H1 (cell line): Measurements from ENCODE around the gene ACP3. TPM values are rescaled to one million over a fixed set of nuclear protein-coding genes. Genes with fewer than 3 reads are reported as not detected.

Experiments
- CTCF ChIA-PET: fragments of 300-600 bp; sonication (Branson Sonifier 250); formaldehyde crosslinking; loops from one replicate; lab custom pipeline; 2021; ENCODE audit not compliant: partially characterized antibody; lab: Charles Lee
- POLR2A ChIA-PET: fragments of 300-600 bp; sonication (Branson Sonifier 250); formaldehyde crosslinking; loops from one replicate; lab custom pipeline; 2021; ENCODE audit warnings: inconsistent platforms; ENCODE audit not compliant: partially characterized antibody; lab: Charles Lee
- DNase-seq, 2 experiments: peaks; one replicate each; pipeline versions ENCODE4 v3.0.0 to v3.0.0-alpha.2; 2010 to 2022; ENCODE audit warnings: low spot score in 2 of 2, low read depth in 1 of 2, mixed read lengths in 1 of 2
- FAIRE-seq: peaks from 2 replicates; lab custom pipeline; 2011; peaks lifted over from hg19 to GRCh38; lab: Jason Lieb, UNC
- H2AFZ ChIP-seq: 2 replicates; pipeline ENCODE4 v1.8.1; 2012; ENCODE audit warnings: low read length, inconsistent platforms
- H2AK5ac ChIP-seq: 2 replicates; pipeline ENCODE4 v1.6.1; 2013; ENCODE audit warnings: low read depth, low read length
- H2BK120ac ChIP-seq: replicated peaks from 2 replicates; pipeline ENCODE3; 2013; ENCODE audit warnings: low read depth, low read length, inconsistent platforms
- H2BK12ac ChIP-seq: 2 replicates; pipeline ENCODE4 v1.6.1; 2013; ENCODE audit warnings: low read depth, low read length
- H2BK15ac ChIP-seq: 2 replicates; pipeline ENCODE4 v1.6.1; 2013; ENCODE audit warnings: low read length
- H2BK20ac ChIP-seq: 2 replicates; pipeline ENCODE4 v1.6.1; 2013; ENCODE audit warnings: low read length
- H2BK5ac ChIP-seq: 2 replicates; pipeline ENCODE4 v1.6.1; 2013; ENCODE audit warnings: low read depth, low read length
- H3K14ac ChIP-seq: 2 replicates; pipeline ENCODE4 v1.6.1; 2013; ENCODE audit warnings: inconsistent platforms; ENCODE audit not compliant: insufficient read length
- H3K18ac ChIP-seq: 2 replicates; pipeline ENCODE4 v1.6.1; 2013; ENCODE audit warnings: low read length; ENCODE audit errors: extremely low read depth
- H3K23ac ChIP-seq: 2 replicates; pipeline ENCODE4 v1.6.1; 2013; ENCODE audit warnings: inconsistent platforms; ENCODE audit not compliant: insufficient read length
- H3K23me2 ChIP-seq: 2 replicates; pipeline ENCODE4 v1.6.1; 2013; ENCODE audit warnings: low read depth, low read length
- H3K27ac ChIP-seq: 2 replicates; pipeline ENCODE4 v1.6.1; 2011; ENCODE audit warnings: low read depth, low read length, inconsistent platforms
- H3K27me3 ChIP-seq, 4 experiments: replicated peaks in 1 of 4; 1 replicate in 1 of 4; 2 replicates in 3 of 4; pipeline versions ENCODE4 v1.6.1 to v1.8.1; 2011 to 2013; ENCODE audit warnings: low read length in 3 of 4, mild to moderate bottlenecking in 3 of 4, inconsistent platforms in 2 of 4, mixed read lengths in 2 of 4, moderate library complexity in 1 of 4; ENCODE audit not compliant: control insufficient read depth in 3 of 4, insufficient read depth in 3 of 4; ENCODE audit errors: extremely low read depth in 1 of 4
- H3K36me3 ChIP-seq, 4 experiments: 2 replicates each; pipeline versions ENCODE4 v1.6.1 to v1.8.1; 2011 to 2013; ENCODE audit warnings: mild to moderate bottlenecking in 4 of 4, low read length in 3 of 4, moderate library complexity in 2 of 4, control low read depth in 1 of 4, inconsistent platforms in 1 of 4; ENCODE audit not compliant: insufficient read depth in 4 of 4, control insufficient read depth in 2 of 4
- H3K4ac ChIP-seq: replicated peaks from 2 replicates; pipeline ENCODE3; 2013; ENCODE audit warnings: low read length, low read depth, mixed read lengths, inconsistent platforms; ENCODE audit not compliant: insufficient read length
- H3K4me1 ChIP-seq, 4 experiments: replicated peaks in 1 of 4; 1 replicate in 1 of 4; 2 replicates in 3 of 4; pipeline versions ENCODE4 v1.6.1 to v1.8.1; 2011 to 2013; ENCODE audit warnings: low read length in 3 of 4, inconsistent platforms in 2 of 4, mixed read lengths in 1 of 4; ENCODE audit not compliant: insufficient read depth in 4 of 4, control insufficient read depth in 3 of 4
- H3K4me2 ChIP-seq, 2 experiments: 2 replicates each; pipeline versions ENCODE4 v1.6.1 to v1.8.1; 2011 to 2013; ENCODE audit warnings: low read depth in 2 of 2, low read length in 2 of 2, control low read depth in 1 of 2, inconsistent platforms in 1 of 2, mild to moderate bottlenecking in 1 of 2; ENCODE audit not compliant: insufficient read depth in 1 of 2
- H3K4me3 ChIP-seq, 4 experiments: fragments of 200-600, 300-600 bp in 1 of 4; sonication (generic), shearing (Covaris generic), sonication (Bioruptor Twin) in 1 of 4; 2 replicates each; pipeline versions ENCODE4 v1.5.1 to v1.8.1; 2011 to 2016; ENCODE audit warnings: low read length in 4 of 4, low read depth in 3 of 4, control low read depth in 2 of 4, inconsistent platforms in 2 of 4, mild to moderate bottlenecking in 2 of 4, mixed read lengths in 1 of 4, moderate library complexity in 1 of 4; ENCODE audit not compliant: insufficient read depth in 2 of 4; ENCODE audit errors: extremely low read depth in 1 of 4
- H3K56ac ChIP-seq: replicated peaks from 2 replicates; pipeline ENCODE3; 2013; ENCODE audit warnings: low read depth, mild to moderate bottlenecking, mixed read lengths, low read length, inconsistent platforms; ENCODE audit not compliant: insufficient read length
- H3K79me1 ChIP-seq: 2 replicates; pipeline ENCODE4 v1.6.1; 2013; ENCODE audit warnings: low read depth, low read length, control low read depth
- H3K79me2 ChIP-seq, 2 experiments: 2 replicates each; pipeline versions ENCODE4 v1.6.1 to v1.8.1; 2012 to 2013; ENCODE audit warnings: low read length in 2 of 2, mild to moderate bottlenecking in 2 of 2, inconsistent platforms in 1 of 2; ENCODE audit not compliant: insufficient read depth in 2 of 2, control insufficient read depth in 1 of 2
- H3K9ac ChIP-seq, 4 experiments: replicated peaks in 1 of 4; 1 replicate in 1 of 4; 2 replicates in 3 of 4; pipeline versions ENCODE4 v1.6.1 to v1.8.1; 2011 to 2013; ENCODE audit warnings: low read depth in 3 of 4, low read length in 3 of 4, control low read depth in 2 of 4, mild to moderate bottlenecking in 2 of 4, moderate library complexity in 2 of 4, inconsistent platforms in 1 of 4; ENCODE audit errors: extremely low read depth in 1 of 4
- H3K9me3 ChIP-seq, 2 experiments: 2 replicates each; pipeline versions ENCODE4 v1.6.1 to v1.8.1; 2012 to 2013; ENCODE audit warnings: mild to moderate bottlenecking in 2 of 2, moderate library complexity in 2 of 2, control low read depth in 1 of 2, inconsistent platforms in 1 of 2, low read depth in 1 of 2, low read length in 1 of 2, mixed read lengths in 1 of 2; ENCODE audit not compliant: insufficient read depth in 2 of 2
- H4K20me1 ChIP-seq, 2 experiments: replicated peaks in 1 of 2; 2 replicates each; pipeline versions ENCODE3 to v1.8.1; 2011 to 2013; ENCODE audit warnings: inconsistent platforms in 2 of 2, low read length in 2 of 2, mild to moderate bottlenecking in 1 of 2; ENCODE audit not compliant: insufficient read depth in 2 of 2, control insufficient read depth in 1 of 2
- H4K5ac ChIP-seq: 2 replicates; pipeline ENCODE4 v1.6.1; 2013; ENCODE audit warnings: low read length, low read depth, mixed read lengths, inconsistent platforms; ENCODE audit not compliant: insufficient read length
- H4K8ac ChIP-seq: 2 replicates; pipeline ENCODE4 v1.8.0; 2013; ENCODE audit warnings: mild to moderate bottlenecking, moderate library complexity, low read length, inconsistent platforms; ENCODE audit not compliant: insufficient read depth; ENCODE audit errors: extremely low read depth
- H4K91ac ChIP-seq: replicated peaks from 2 replicates; pipeline ENCODE3; 2013; ENCODE audit warnings: low read length, mixed read lengths, inconsistent platforms; ENCODE audit not compliant: insufficient read length
- ATF3 ChIP-seq: IDR thresholded peaks from 2 replicates; pipeline ENCODE4 v1.6.1; 2011; ENCODE audit warnings: low read depth, mild to moderate bottlenecking, low read length; ENCODE audit not compliant: insufficient read depth
- BCL11A ChIP-seq, 2 experiments: IDR thresholded peaks; one replicate each; pipeline ENCODE4 v1.6.1; 2011; ENCODE audit warnings: low read depth in 2 of 2, low read length in 2 of 2, mild to moderate bottlenecking in 2 of 2
- CREB1 ChIP-seq: IDR thresholded peaks from 2 replicates; pipeline ENCODE4 v1.6.1; 2012; ENCODE audit warnings: inconsistent platforms
- CTCF ChIP-seq, 3 experiments: IDR thresholded peaks; 1 replicate in 2 of 3; 2 replicates in 1 of 3; pipeline versions ENCODE4 v1.5.1 to v1.6.1; 2011; ENCODE audit warnings: low read length in 3 of 3, mild to moderate bottlenecking in 3 of 3, inconsistent platforms in 2 of 3, low read depth in 1 of 3, moderate library complexity in 1 of 3; ENCODE audit not compliant: insufficient read depth in 1 of 3; ENCODE audit errors: control extremely low read depth in 1 of 3
- EGR1 ChIP-seq: IDR thresholded peaks from 2 replicates; pipeline ENCODE4 v1.6.1; 2011; ENCODE audit warnings: low read depth, low read length, borderline replicate concordance
- EZH2 ChIP-seq: fragments of 200-600 bp; sonication (generic); IDR thresholded peaks from 2 replicates; pipeline ENCODE4 v1.7.1; 2012; ENCODE audit warnings: low read depth, mild to moderate bottlenecking, moderate library complexity, low read length, inconsistent platforms; ENCODE audit not compliant: severe bottlenecking
- FOSL1 ChIP-seq: IDR thresholded peaks from 2 replicates; pipeline ENCODE4 v1.6.1; 2011; ENCODE audit warnings: mild to moderate bottlenecking, low read depth, low read length, moderate library complexity; ENCODE audit not compliant: insufficient read depth
- RAD21 ChIP-seq, 2 experiments: IDR thresholded peaks in 1 of 2; conservative IDR thresholded peaks in 1 of 2; 2 replicates each; pipeline ENCODE4 v1.6.1; 2011; ENCODE audit warnings: low read depth in 2 of 2, low read length in 2 of 2, improper control_type of control experiment in 1 of 2, inconsistent platforms in 1 of 2, mild to moderate bottlenecking in 1 of 2, moderate library complexity in 1 of 2
- ZNF274 ChIP-seq: IDR thresholded peaks from 2 replicates; pipeline ENCODE4 v1.7.0; 2012; ENCODE audit warnings: low read length, borderline replicate concordance; ENCODE audit errors: extremely low read depth
- WGBS, 2 experiments: shearing (Covaris generic) in 1 of 2; methylation state at CpG; one replicate each; pipeline versions ENCODE4 v1.1.6 to v1.1.7; 2013 to 2015; ENCODE audit warnings: low lambda C conversion rate in 2 of 2, mixed read lengths in 2 of 2, inconsistent platforms in 1 of 2, low coverage in 1 of 2, missing lambda C conversion rate in 1 of 2; ENCODE audit not compliant: insufficient replicate concordance in 2 of 2, insufficient coverage in 1 of 2, insufficient read length in 1 of 2; ENCODE audit errors: extremely low coverage in 1 of 2, missing lambda C conversion rate in 1 of 2; 5-methylcytosine and 5-hydroxymethylcytosine counted together
- polyA plus RNA-seq, 7 experiments: library from polyadenylated mRNA; depleted of rRNA in 3 of 7; stranded (reverse) in 5 of 7; unstranded in 2 of 7; fragments of >200 nt in 5 of 7; fragments of 200-250 nt in 2 of 7; gene quantifications; 1 replicate in 5 of 7; 2 replicates in 1 of 7; 4 replicates in 1 of 7; pipeline versions ENCODE4 v1.2.1 to v1.2.3, GENCODE V29; 2011 to 2013; ENCODE audit warnings: missing spikeins in 2 of 7, mixed read lengths in 2 of 7
- total RNA-seq: library from RNA; stranded (reverse); fragmentation: NEBNext Ultra II Directional; extraction: Animal tissue kit (Norgen Biotek cat#: 25700); gene quantifications from 2 replicates; pipeline ENCODE4 v1.2.1, GENCODE V29; 2021

The ACP3 gene
- total and polyA plus RNA-seq, 2 of the 8 experiments (the other 6 are each of a cell fraction or from before 2014, with no cell fraction given), result 1.2 to 1.4 TPM

DNA sequence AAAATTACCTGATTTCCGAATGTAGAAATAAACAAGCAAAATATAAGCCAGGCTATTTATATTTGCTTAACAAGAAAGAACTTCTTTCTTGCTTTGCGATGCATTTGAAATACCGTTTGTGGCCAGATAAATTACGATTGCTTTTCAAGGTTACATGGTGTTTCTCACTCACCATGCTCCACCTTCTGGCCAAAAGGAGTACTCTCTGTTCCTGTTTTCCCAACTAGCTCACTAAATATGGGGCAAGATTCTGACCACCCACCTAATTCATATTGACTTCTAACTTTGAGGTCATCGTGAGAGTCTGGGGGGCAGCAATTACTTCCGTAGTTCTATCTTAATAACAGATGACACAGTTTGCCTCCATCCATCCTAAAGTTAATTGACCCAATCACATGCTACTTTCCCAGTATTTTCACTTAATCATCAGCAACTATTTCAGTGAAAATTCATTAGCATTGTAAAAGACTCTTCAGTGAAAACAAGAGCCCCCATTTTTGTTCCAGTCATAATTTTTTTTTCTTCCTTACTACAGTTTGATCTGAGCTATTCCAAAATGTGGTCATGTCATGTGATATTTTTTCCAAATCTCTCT lies 25.9 kb downstream of the ACP3 start:
- FAIRE-seq, result peak; percentile 99
- Histone ChIP-seq H3K36me3 (no peaks in the 10 kb centered on the region), H3K14ac (no peak overlapping the region), H2BK5ac (no peak overlapping the region), H2BK12ac (no peak overlapping the region), H3K79me1 (no peaks in the 10 kb centered on the region), H4K8ac (no peak overlapping the region), H3K9me3 (no peaks in the 10 kb centered on the region), H4K91ac (no peak overlapping the region), H3K18ac (no peak overlapping the region), H4K5ac (no peak overlapping the region), H3K4me2 (no peak overlapping the region), H3K4me1 (peaks cover 0 to 2% (median 0%) of the 10 kb centered on the region in 4 experiments; a peak in 1 of 7 replicates), H3K23ac (no peak overlapping the region), H2BK15ac (no peak overlapping the region), H2AK5ac (no peak overlapping the region), H3K4ac (no peak overlapping the region), H3K23me2 (no peaks in the 10 kb centered on the region), H3K9ac (no peak overlapping the region), H2BK20ac (no peak overlapping the region), H3K27ac (no peak overlapping the region), H3K4me3 (no peak overlapping the region), H3K79me2 (no peaks in the 10 kb centered on the region), H4K20me1 (no peaks in the 10 kb centered on the region), H3K56ac (no peak overlapping the region), H2BK120ac (no peak overlapping the region), H2AFZ (0 out of 2 replicates have a peak overlapping the region, but pooled peaks have one; percentile 45), H3K27me3 (no peaks in the 10 kb centered on the region)
- ChIA-PET CTCF (interaction anchor here (0.7 to 20.7 kb wide), 39 partner anchors 10 to 306 kb away, joined by 3 to 486 read pairs (median 5); no protein-coding TSS in a partner anchor), POLR2A (interaction anchor here (0.7 to 1.5 kb wide), 3 partner anchors 22 to 74 kb away, joined by 3 to 6 read pairs (median 4); no protein-coding TSS in a partner anchor)
- peak in 1 of 2 experiments; percentile 53 for DNase-seq
- WGBS, 2 experiments, result 23% methylated on average over 6 of the region's 6 CpGs; no CpG with 5 or more reads in 1 of the 2 experiments
- TF ChIP-seq CTCF (IDR thresholded peaks at IDR 0.05; ENCODE audit: control extremely low read depth in 1 of 3, insufficient read depth in 1 of 3, low read depth in 1 of 3, low read length in 3 of 3) (peak in 2 of 3 experiments; percentile 82 to 86; a peak in 3 of 4 replicates), ZNF274 (no peak), RAD21 (IDR thresholded peaks at IDR 0.05 in 1 of 2, conservative IDR thresholded peaks at IDR 0.05 in 1 of 2; ENCODE audit: low read depth in 2 of 2, low read length in 2 of 2) (peak; percentile 84 to 87), ATF3 (no peak), BCL11A (IDR thresholded peaks at IDR 0.05; ENCODE audit: low read depth in 2 of 2, low read length in 2 of 2) (no peak), EGR1 (no peak), FOSL1 (no peak), EZH2 (no peak), CREB1 (no peak)
